ENCODE data around the gene HSPA1A.
A peak's percentile ranks its signal among the peaks of the same experiment; 100 is the strongest.
"Not testable (repeated sequence)": the region's sequence is repeated elsewhere in the genome, so short reads cannot be mapped to it uniquely, and the experiment has no call there.

Gene HSPA1A

DNA sequence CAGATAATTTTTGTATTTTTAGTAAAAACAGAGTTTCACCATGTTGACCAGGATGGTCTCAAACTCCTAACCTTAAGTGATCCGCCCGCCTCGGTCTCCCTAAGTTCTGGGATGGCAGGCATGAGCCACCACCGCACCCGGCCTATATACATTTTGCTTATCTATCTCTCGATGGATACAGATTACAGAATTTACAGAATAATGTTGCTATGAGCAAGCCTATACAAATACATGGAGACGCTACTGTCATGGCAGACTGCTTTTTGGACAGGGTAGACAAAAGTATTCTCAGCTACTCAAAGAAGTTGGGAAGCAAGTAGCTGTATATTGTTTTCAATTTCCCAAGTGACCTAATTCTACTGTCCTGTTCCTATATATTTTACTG, 1.9 kb upstream of the HSPA1A start:
- no peak for DNase-seq

DNA sequence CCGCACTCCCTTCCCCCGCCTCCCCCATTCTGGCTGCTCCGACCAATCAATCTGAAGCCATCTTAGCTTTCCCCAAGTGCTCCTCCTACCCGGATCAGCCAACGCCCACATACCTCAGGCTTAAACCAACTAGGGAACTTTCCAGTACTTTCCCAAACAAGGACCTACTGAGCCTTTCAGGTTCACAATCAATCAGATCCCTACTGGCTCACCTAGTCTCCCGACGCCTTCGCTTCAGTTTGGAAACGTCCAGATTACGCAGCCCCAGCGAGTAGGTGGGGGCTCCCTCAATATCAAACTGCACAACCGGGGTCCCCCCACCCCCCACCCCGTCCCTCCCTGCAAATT, 692 bp upstream of the HSPA1A start:
- DNase-seq: peak; percentile 96

DNA sequence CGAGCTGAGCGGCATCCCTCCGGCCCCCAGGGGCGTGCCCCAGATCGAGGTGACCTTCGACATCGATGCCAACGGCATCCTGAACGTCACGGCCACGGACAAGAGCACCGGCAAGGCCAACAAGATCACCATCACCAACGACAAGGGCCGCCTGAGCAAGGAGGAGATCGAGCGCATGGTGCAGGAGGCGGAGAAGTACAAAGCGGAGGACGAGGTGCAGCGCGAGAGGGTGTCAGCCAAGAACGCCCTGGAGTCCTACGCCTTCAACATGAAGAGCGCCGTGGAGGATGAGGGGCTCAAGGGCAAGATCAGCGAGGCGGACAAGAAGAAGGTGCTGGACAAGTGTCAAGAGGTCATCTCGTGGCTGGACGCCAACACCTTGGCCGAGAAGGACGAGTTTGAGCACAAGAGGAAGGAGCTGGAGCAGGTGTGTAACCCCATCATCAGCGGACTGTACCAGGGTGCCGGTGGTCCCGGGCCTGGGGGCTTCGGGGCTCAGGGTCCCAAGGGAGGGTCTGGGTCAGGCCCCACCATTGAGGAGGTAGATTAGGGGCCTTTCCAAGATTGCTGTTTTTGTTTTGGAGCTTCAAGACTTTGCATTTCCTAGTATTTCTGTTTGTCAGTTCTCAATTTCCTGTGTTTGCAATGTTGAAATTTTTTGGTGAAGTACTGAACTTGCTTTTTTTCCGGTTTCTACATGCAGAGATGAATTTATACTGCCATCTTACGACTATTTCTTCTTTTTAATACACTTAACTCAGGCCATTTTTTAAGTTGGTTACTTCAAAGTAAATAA, 2.0 kb downstream of the HSPA1A start:
- not testable (repeated sequence) for DNase-seq

DNA sequence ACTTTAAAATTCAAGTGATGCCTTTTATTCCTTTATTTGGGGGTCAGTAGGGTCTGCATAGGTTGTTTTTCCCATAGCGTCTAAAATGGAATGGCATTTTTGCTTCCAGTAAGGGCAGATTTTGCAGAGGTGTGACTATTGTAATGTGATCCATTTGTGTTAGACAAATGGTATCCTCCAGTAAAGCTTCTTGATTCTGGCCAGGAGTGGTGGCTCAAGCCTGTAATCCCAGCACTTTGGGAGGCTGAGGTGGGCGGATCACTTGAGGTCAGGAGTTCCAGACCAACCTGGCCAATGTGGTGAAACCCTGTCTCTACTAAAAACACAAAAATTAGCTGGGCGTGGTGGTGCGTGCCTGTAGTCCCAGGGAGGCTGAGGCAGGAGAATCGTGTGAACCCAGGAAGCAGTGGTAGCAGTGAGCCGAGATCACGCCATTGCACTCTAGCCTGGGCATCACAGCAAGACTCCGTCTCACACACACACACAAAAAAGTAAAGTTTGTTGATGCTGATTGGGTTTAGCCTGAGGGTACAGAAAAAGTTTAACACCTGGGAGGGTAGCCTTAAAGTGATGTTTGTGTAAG, 2.7 kb downstream of the HSPA1A start:
- DNase-seq: not testable (repeated sequence)

DNA sequence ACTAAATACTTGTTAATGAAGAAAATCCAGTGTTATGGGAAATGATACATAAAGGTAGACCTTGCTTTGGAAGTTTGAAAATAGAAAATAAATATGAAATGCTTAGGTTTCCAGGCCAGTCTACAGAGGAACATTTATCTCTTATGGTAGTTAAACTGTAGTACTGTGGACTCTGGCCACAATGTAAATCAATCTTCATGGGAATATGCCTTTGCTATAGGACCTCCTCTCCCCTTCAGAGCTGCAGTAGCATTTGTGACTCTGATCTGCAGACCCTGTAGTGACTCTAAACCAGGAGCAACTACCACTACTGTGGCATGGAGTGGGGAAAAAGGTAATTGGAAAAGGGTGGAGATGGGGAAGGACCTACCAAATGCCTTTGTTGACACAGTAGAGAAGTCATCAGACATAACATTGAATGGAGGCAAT, 4.5 kb downstream of the HSPA1A start:
- DNase-seq: no peak

DNA sequence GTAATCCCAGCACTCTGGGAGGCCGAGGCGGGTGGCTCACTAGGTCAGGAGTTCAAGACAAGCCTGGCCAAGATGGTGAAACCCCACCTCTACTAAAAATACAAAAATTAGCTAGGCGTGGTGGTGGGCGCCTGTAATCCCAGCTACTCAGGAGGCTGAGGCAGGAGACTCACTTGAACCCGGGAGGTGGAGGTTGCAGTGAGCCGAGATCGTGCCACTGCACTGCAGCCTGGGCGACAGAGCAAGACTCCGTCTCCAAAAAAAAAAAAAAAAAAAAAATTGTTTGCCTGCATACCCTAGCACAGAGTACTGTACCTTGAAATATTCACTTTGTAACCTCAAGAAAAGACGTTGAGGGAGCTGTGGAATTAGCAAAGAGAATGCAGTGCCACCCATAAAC, 5.1 kb downstream of the HSPA1A start:
- not testable (repeated sequence) for DNase-seq

DNA sequence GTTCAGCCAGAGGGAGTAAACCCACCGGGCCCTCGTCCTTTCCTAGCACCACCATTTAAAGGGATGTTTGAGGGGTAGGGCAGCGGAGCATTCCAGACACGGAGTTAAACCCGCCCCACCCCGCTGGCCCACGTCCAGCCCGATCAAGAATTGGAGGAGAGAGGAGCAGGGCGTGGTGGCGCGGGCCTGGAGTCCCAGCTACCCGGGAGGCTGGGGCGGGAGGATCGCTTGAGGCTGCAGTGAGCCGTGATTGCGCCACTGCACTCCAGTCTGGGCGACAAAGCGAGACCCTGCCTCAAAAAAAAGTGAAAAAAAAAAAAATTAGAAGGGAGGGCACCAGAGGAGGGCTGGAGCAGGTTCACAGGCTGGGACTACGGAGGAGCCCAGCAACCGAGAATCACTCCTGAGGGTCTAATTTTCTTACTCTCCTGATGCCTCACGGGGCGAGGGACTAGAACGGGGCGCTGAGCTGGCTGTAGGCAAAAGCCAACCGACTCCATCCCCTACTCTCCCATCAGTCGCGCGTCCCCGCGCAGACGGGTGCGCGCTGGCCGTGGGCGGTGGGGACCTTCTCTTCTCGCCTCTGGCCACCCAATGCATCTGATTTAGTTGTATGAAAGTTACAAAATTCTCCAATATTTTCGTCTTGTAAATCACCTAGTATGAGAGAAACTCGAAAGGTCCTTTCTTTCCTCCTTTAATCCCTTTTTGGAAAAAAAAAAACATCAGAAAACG, 6.1 kb downstream of the HSPA1A start:
- DNase-seq: peak; percentile 26

DNA sequence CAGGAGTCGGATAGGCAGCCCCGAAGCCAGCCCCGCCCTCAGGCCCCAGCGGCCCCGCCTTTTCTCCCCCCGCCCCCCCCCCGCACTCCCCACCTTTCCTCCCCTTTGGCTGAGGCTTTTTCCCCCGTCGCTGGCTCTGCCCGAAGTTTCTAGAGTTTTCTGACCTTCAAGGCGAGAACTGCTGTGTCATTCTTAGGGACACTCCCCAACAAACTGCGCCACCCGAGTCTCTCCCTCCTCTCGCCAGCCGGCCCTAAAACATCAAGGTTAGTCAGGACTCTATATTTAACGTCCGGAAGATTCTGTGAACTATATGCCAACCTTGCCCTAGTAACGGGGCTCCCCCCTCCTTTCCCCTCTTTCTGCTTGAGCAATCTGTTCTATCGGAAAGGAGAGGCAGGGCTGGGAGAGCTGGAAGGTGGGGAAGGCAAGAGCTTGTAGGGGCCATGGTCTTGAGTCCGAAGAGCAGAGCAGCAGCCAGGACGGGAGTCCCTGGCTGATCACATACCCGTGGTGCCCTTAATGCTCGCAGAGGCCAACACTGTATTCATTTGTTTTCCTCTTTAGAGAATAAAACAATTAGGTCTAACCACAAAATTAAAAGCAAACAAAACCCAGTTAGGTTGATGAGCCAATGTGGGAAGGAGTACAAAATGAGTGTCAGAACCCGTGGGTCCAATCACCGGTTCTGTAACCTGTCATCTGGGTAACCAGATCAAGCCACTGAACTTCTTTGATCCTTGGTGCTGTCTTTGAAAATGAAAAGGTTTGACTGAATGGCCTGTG, 6.9 kb downstream of the HSPA1A start:
- peak; percentile 37 for DNase-seq

DNA sequence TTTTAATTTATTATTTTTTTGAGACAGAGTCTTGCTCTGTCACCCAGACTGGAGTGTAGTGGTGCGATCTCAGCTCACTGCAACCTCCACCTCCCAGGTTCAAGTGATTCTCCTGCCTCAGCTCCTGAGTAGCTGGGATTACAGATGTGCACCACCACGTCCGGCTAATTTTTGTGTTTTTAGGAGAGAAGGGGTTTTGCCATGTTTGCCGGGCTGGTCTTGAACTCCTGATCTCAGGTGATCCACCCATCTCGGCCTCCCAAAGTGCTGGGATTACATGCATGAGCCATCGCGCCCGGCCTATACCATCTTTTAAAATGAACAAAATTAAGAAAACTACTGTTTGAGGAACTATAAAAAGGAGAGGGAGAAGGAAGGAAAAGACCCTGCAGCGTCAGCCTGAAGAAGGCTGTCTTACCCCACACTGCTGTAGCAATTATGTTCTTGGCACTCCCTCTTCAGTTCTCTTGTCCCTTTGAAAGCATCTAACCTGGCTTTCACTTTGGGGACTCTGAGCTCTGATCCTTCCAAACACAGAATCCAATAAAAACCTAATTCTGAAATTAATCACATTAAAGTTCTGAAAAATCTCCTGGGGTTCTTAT, 8.4 kb downstream of the HSPA1A start:
- not testable (repeated sequence) for DNase-seq

DNA sequence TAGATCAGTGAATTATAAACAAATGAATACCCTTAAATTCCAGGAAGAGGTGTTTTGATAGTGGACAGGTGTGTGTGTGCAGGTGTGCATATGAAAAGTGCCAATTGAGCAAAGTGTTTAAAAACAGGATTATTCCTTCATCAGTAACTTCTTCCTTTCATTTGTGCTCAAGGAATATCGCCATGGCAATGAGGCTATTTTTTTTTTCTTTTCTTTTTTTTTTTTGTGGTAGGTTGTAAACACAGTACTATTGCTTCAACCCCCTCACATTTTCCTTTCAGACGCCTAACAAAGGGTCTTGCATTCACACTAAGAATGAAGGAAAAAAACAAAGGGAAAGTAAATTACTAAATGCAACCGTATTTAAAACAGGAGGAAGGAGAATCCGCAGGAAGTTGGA, 10.2 kb downstream of the HSPA1A start:
- no peak for DNase-seq

DNA sequence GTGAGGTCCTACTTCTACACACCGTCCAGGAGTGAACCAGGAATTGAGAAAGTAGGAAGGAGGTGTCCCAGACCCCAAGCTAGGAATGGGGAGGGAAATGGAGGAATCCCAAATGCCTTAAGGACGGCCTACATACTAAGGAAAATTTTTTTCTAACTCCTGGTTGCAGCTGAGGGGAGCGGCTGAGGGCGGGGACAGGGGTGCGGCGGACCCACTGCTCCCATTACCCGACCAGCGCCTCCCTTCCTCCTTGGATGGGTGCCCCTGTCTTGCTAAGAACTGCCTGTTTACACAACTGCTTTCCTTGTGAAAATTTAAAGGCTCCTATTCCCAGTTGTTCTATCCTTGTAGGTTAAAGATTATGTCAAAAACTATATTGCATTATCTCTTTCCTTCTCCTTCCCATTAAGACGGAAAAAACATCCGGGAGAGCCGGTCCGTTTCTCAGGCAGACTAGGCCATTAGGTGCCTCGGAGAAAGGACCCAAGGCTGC, 11.5 kb downstream of the HSPA1A start:
- no peak for DNase-seq

DNA sequence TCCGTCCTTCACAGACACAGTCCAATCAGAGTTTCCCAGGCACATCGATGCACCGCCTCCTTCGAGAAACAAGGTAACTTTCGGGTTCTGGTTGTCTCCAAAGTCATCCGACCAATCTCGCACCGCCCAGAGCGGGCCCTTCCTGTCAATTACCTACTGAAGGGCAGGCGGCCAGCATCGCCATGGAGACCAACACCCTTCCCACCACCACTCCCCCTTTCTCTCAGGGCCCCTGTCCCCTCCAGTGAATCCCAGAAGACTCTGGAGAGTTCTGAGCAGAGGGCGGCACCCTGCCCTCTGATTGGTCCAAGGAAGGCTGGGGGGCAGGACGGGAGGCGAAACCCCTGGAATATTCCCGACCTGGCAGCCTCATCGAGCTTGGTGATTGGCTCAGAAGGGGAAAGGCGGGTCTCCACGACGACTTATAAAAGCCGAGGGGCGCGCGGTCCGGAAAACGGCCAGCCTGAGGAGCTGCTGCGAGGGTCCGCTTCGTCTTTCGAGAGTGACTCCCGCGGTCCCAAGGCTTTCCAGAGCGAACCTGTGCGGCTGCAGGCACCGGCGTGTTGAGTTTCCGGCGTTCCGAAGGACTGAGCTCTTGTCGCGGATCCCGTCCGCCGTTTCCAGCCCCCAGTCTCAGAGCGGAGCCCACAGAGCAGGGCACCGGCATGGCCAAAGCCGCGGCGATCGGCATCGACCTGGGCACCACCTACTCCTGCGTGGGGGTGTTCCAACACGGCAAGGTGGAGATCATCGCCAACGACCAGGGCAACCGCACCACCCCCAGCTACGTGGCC, 12.1 kb downstream of the HSPA1A start, which contains the start of gene HSPA1B:
TSS of gene HSPA1B (plus strand) at position 453 of the 794 bp plus-strand sequence. CDS start at position 666, 213 bp downstream.
- peak; percentile 99 for DNase-seq

DNA sequence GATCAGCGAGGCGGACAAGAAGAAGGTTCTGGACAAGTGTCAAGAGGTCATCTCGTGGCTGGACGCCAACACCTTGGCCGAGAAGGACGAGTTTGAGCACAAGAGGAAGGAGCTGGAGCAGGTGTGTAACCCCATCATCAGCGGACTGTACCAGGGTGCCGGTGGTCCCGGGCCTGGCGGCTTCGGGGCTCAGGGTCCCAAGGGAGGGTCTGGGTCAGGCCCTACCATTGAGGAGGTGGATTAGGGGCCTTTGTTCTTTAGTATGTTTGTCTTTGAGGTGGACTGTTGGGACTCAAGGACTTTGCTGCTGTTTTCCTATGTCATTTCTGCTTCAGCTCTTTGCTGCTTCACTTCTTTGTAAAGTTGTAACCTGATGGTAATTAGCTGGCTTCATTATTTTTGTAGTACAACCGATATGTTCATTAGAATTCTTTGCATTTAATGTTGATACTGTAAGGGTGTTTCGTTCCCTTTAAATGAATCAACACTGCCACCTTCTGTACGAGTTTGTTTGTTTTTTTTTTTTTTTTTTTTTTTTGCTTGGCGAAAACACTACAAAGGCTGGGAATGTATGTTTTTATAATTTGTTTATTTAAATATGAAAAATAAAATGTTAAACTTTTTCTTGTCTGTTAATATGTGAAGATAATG, 14.4 kb downstream of the HSPA1A start:
- DNase-seq: no peak

DNA sequence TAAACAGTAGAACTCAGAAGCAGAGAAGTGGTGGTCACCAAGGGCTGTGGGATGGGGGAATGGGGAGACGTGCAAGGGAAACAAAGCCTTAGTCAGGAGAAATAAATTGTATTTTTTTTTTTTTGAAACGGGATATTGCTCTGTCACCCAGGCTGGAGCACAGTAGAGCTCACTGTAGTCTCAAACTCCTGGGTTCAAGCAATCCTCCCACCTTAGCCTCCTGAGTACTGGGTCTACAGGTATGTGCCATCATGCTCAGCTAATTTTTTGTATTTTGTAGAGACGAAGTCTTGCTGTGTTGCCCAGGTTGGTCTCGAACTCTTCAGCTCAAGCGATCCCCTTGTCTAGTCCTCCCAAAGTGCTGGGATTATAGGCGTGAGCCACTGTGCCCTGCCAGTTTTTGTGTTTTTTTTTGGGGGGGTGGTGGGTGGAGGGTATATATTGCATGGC, 15.6 kb downstream of the HSPA1A start:
- no peak for DNase-seq

DNA sequence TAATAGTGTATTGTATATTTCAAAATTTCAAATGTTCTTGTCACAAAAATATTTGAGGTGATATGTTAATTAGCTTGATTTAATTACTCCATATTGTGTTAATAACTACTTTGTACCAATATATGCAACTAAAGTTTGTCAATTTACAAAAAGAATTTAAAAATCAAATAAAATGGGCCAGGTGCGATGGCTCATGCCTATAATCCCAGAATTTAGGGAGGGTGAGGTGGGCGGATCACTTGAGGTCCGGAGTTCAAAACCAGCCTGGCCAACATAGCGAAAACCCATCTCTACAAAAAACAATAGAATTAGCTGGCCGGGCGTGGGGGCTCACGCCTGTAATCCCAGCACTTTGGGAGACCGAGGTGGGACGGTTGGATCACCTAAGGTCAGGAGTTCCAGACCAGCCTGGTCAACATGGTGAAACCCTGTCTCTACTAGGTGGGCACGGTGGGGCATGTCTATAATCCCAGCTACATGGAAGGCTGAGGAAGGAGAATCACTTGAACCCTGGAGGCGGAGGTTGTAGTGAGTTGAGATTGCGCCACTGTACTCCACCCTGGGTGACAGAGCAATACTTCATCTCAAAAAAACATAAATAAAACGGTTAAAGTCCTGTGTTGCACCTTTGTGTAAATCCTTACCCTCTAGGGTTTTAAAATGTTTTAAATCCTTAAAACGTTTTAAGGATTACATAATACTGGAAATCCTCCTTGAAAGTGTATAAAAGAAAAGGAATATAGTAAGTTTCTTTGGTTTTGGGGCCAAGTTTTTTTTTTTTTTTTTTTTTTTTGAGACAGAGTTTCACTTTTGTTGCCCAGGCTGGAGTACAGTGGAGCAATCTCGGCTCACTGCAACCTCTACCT, 16.2 kb downstream of the HSPA1A start:
- no peak for DNase-seq

DNA sequence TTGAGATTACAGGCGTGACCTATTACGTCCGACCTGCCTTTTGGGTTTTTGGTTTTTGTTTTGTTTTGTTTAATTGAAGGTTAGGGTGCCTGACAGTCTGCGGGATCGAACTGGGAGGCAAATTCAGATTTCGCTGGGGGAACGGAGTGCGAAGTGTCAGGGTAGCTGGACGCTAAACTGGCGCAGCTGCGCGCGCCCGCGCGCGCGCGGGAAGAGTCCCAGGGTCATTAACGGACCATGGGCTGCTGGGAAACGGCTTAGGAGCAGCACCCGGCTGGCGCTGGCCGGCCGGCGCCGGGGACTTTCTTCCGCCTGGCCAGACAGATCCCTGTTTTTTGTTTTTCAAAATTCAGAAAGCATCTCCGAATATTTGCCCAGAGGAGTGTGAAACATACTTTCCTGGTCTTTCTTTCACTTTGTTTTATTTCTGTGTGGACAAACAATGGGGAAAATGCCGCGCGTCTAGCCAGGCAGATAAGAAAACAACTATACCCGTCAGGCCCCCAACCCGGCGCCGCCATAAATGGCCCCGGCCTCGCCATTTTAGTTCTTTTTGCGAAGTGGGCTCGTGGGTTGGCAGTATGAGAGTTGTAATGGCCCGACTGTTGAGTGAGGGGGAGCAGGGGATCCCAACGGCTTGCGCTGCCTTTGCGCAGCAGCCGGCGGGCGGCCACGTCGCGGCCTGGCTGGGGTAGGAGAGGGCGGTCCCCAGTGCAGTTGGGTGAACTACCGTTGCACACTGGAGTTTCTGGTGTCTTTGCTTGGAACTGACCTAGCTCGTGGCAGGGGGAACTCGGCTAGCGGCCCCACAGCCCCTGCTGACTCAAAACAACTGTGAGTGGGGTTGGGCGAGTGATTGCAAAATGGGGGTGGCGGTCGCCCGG, 19.3 kb downstream of the HSPA1A start:
- peak; percentile 93 for DNase-seq

DNA sequence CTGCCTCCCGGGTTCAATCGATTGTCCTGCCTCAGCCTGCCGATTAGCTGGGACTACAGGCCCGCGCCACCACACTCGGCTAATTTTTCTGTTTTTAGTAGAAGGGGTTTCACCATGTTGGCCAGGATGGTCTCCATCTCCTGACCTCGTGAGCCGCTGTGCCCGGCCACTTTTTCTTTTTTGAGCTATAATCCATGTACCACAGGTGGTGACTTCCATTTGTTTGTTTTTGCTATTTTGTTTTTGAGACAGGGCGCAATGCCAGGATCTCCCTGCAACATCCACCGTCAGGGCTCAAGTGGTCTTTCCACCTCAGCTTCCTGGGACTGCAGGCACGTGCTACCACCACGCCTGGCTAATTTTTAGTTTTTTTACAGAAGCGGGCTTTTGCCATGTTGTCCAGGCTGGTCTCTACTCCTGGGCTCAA, 20.7 kb downstream of the HSPA1A start:
- DNase-seq: no peak

DNA sequence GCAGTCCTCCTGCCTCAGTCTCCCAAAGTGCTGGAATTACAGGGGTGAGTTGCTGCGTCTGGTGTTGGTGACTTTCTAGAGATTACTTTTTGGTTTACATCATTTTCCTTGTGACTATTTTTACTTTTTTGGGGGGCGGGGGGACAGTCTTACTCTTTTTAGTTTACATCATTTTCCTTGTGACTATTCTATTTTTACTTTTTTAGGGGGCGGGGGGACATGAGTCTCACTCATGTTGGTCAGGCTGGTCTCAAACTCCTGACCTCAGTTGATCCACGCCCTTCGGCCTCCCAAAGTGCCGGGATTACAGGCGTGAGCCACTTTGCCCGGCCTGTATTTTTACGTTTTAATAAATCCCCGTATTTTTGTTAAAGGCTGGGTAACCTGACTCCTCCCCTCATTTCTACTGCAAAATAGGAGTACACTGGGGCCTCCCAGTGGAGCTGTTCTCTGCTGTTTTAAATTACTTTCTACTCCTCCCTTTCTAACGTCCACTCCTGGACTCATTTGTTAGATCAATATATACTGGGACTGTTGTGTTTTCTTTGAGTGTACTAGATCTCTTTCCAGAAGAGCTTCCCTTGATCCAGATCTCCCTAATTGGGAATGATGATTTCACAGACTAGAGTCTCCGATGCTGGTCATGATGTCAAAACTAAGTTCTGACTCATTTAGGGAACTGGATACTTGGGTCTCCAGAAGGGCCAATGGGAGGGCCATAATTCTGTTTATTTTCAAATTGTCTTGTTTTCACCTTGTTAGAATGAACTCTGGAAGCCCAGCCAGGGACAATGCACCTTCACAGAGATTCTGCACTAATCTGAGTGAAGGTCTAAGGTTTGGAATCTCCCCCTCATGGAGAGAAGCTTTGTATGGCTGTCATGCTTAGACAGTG, 21.4 kb downstream of the HSPA1A start:
- DNase-seq: no peak

Measured in NCI-H510A (cell line).